Parathyroid adenoma (tissue), 2 donors: ENCODE data around the gene CDH4.

Experiments
- H2AFZ ChIP-seq: fragments of 300-600 bp; sonication (generic); one replicate; pipeline ENCODE4 v1.7.0; 2017; ENCODE audit warnings: antibody characterized with exemption, mild to moderate bottlenecking
- H3K27ac ChIP-seq: fragments of 300-600 bp; sonication (generic); one replicate; pipeline ENCODE4 v1.7.0; 2017
- H3K27me3 ChIP-seq: fragments of 300-600 bp; sonication (generic); one replicate; pipeline ENCODE4 v1.7.0; 2017; ENCODE audit warnings: low read length; ENCODE audit not compliant: control insufficient read depth, insufficient read depth
- H3K36me3 ChIP-seq: fragments of 300-600 bp; sonication (generic); one replicate; pipeline ENCODE4 v1.7.0; 2017; ENCODE audit warnings: low read length; ENCODE audit not compliant: control insufficient read depth, insufficient read depth
- H3K4me1 ChIP-seq: fragments of 300-600 bp; sonication (generic); one replicate; pipeline ENCODE4 v1.7.0; 2017; ENCODE audit warnings: control low read depth
- H3K4me2 ChIP-seq: fragments of 300-600 bp; sonication (generic); one replicate; pipeline ENCODE4 v1.7.0; 2017; ENCODE audit warnings: low read length
- H3K4me3 ChIP-seq: fragments of 300-600 bp; sonication (generic); one replicate; pipeline ENCODE4 v1.7.0; 2017; ENCODE audit warnings: low read depth, low read length
- H3K79me2 ChIP-seq: fragments of 300-600 bp; sonication (generic); one replicate; pipeline ENCODE4 v1.7.0; 2017; ENCODE audit warnings: control low read depth
- H3K9ac ChIP-seq: fragments of 300-600 bp; sonication (generic); one replicate; pipeline ENCODE4 v1.7.0; 2017; ENCODE audit warnings: mild to moderate bottlenecking
- H3K9me3 ChIP-seq: fragments of 300-600 bp; sonication (generic); one replicate; pipeline ENCODE4 v1.7.0; 2017; ENCODE audit warnings: low read length; ENCODE audit not compliant: control insufficient read depth
- CTCF ChIP-seq: fragments of 300-600 bp; sonication (generic); IDR thresholded peaks from one replicate; pipeline ENCODE4 v1.7.0; 2017; ENCODE audit warnings: antibody characterized with exemption, mild to moderate bottlenecking
- donor health status: primary hyperparathyroidism.

The CDH4 gene

GRCh38 chr20:61732511-61733210 is 480.6 kb downstream of the CDH4 start:
- H3K4me1 ChIP-seq, result no peaks in the 10 kb centered on the region
- no peak overlapping the region for H3K4me2 ChIP-seq
- H3K9me3 ChIP-seq, result no peaks in the 10 kb centered on the region
- no peaks in the 10 kb centered on the region for H3K27me3 ChIP-seq
- no peak overlapping the region for H3K27ac ChIP-seq
- no peak overlapping the region for H3K4me3 ChIP-seq
- no peak overlapping the region for H3K9ac ChIP-seq
- H3K36me3 ChIP-seq, result no peaks in the 10 kb centered on the region
- TF ChIP-seq CTCF, result no peak
- no peaks in the 10 kb centered on the region for H3K79me2 ChIP-seq
- H2AFZ ChIP-seq, result no peak overlapping the region

- Histone ChIP-seq H3K9me3 (no peaks in the 10 kb centered on the region), H3K4me1 (no peaks in the 10 kb centered on the region), H3K4me2 (no peak overlapping the region), H2AFZ (no peak overlapping the region), H3K36me3 (no peaks in the 10 kb centered on the region), H3K27ac (no peak overlapping the region), H3K27me3 (no peaks in the 10 kb centered on the region), H3K9ac (no peak overlapping the region), H3K4me3 (no peak overlapping the region), H3K79me2 (no peaks in the 10 kb centered on the region)
- no peak for TF ChIP-seq CTCF
Observed at GRCh38 chr20:61733216-61733615, 481.2 kb downstream of the CDH4 start.

- Histone ChIP-seq H3K4me3 (no peak overlapping the region), H3K79me2 (no peaks in the 10 kb centered on the region), H2AFZ (no peak overlapping the region), H3K36me3 (no peaks in the 10 kb centered on the region), H3K9ac (no peak overlapping the region), H3K4me2 (no peak overlapping the region), H3K4me1 (no peaks in the 10 kb centered on the region), H3K27ac (no peak overlapping the region), H3K9me3 (no peaks in the 10 kb centered on the region), H3K27me3 (no peaks in the 10 kb centered on the region)
- TF ChIP-seq CTCF, result no peak
Observed at GRCh38 chr20:61733891-61734732, 482.1 kb downstream of the CDH4 start.

- Histone ChIP-seq H3K4me2 (no peak overlapping the region), H3K27ac (no peak overlapping the region)
- TF ChIP-seq CTCF, result no peak
Observed at GRCh38 chr20:61734733-61735502, 482.9 kb downstream of the CDH4 start.

More at GRCh38 chr20:61734733-61735502, 482.9 kb downstream of the CDH4 start:
- Histone ChIP-seq H3K9me3 (no peaks in the 10 kb centered on the region), H3K27me3 (no peaks in the 10 kb centered on the region), H3K4me3 (no peak overlapping the region), H3K79me2 (no peaks in the 10 kb centered on the region), H3K9ac (no peak overlapping the region), H2AFZ (no peak overlapping the region), H3K36me3 (no peaks in the 10 kb centered on the region), H3K4me1 (no peaks in the 10 kb centered on the region)
